ENCODE data around the gene GLT6D1. TPM values are rescaled to one million over a fixed set of nuclear protein-coding genes. Genes with fewer than 3 reads are reported as not detected.
"Not testable (repeated sequence)": the region's sequence is repeated elsewhere in the genome, so short reads cannot be mapped to it uniquely, and the experiment has no call there.

The GLT6D1 gene
- total and polyA plus RNA-seq, 9 donors = not detected

DNA sequence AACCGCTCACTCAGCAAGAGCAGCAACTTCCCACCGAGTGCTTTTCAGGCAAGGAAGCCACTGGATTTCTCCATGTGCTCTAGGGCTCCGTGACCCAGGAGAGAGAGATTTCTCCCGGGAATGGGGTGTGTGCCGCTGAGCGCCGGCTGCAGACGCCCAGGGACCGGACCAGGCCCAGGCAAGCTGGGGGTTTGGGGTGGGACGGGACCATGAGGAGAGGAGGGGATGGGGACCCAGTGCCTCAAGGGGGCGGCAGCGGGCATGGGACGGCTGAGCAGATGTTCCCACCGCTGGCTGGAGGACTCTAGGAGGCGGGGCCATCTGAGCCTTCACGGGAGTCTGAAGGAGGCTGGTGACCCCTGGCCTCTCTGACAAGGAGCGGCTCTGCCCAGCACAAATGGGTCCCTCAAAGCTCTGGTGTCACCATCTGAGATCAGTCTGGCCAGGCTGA is 32.3 kb upstream of the GLT6D1 start:
- no peak for TF ChIP-seq EP300 (IDR thresholded peaks at IDR 0.05)
- TF ChIP-seq POLR2A (IDR thresholded peaks at IDR 0.05) = no peak
- TF ChIP-seq, protein P1, sequence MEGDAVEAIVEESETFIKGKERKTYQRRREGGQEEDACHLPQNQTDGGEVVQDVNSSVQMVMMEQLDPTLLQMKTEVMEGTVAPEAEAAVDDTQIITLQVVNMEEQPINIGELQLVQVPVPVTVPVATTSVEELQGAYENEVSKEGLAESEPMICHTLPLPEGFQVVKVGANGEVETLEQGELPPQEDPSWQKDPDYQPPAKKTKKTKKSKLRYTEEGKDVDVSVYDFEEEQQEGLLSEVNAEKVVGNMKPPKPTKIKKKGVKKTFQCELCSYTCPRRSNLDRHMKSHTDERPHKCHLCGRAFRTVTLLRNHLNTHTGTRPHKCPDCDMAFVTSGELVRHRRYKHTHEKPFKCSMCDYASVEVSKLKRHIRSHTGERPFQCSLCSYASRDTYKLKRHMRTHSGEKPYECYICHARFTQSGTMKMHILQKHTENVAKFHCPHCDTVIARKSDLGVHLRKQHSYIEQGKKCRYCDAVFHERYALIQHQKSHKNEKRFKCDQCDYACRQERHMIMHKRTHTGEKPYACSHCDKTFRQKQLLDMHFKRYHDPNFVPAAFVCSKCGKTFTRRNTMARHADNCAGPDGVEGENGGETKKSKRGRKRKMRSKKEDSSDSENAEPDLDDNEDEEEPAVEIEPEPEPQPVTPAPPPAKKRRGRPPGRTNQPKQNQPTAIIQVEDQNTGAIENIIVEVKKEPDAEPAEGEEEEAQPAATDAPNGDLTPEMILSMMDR (IDR thresholded peaks at IDR 0.05) = no peak
- H3K36me3 ChIP-seq = no peaks in the 10 kb centered on the region
- DNase-seq = peak in 1 of 5 donors; percentile 35
- no peaks in the 10 kb centered on the region for H3K27me3 ChIP-seq
- no peak overlapping the region for H3K27ac ChIP-seq
- 25 to 43% (median 41%) methylated on average over 15 to 17 of the region's 17 CpGs for WGBS, 3 donors
- H3K4me3 ChIP-seq = no peak overlapping the region
- no peaks in the 10 kb centered on the region for H3K4me1 ChIP-seq (ENCODE audit: insufficient read depth)
- intact Hi-C loops (cut with DNase I) = no loop called here
- H3K9me3 ChIP-seq = peaks cover 0 to 4% of the 10 kb centered on the region in 2 donors

DNA sequence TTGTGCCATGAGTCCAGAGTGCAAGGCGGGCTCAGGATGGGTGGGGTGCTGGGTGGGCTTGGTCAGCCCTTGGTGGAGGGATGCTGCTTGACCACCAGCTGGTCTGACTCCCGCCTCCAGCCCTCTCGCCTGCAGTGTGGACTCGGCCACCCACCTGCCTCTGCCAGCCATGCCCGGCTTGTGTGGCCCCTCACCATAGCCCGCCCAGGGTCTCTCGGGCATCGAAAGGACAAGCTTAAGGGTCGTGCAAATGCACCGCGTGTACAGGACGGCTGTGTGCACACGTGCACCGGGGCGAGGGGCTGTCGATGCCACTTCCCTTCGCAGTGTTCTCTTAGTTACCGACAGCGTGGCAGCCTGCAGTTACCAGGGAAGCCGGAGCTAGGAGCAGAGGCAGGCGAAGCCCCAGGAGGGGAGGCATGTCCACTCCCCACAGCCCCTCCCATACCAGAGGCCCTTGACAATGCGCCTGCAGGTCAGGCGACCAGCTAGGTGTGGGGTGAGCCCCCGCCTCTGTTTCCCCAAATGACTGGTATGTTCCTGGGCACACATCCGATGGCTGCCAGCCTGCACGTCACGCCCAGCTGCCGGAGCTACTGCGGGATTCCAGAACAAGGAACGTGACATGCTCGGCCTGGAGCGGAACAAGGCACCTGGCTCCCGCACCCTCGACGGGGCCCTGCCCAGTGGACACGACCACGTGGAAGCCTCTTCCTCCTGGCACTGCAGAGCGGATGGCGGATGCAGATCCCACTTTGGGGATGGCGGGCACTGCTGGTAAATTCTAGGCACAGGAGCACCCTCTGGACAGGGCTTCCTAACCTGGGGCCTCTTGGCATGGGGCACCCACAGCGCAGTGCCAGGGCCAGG is 31.6 kb upstream of the GLT6D1 start:
- 86 to 89% (median 89%) methylated on average over 33 to 41 of the region's 41 CpGs for WGBS, 3 donors
- H3K4me3 ChIP-seq = no peak overlapping the region
- no peak for TF ChIP-seq POLR2A (IDR thresholded peaks at IDR 0.05)
- TF ChIP-seq EP300 (IDR thresholded peaks at IDR 0.05) = no peak
- TF ChIP-seq, protein P1 (IDR thresholded peaks at IDR 0.05) = no peak
- H3K4me1 ChIP-seq (ENCODE audit: insufficient read depth) = no peaks in the 10 kb centered on the region
- peak in 2 of 5 donors; percentile 9 to 26 for DNase-seq
- H3K27me3 ChIP-seq = no peaks in the 10 kb centered on the region
- H3K9me3 ChIP-seq = peaks cover 0 to 4% of the 10 kb centered on the region in 2 donors
- intact Hi-C loops (cut with DNase I) = no loop called here
- H3K27ac ChIP-seq = no peak overlapping the region
- H3K36me3 ChIP-seq = no peaks in the 10 kb centered on the region

DNA sequence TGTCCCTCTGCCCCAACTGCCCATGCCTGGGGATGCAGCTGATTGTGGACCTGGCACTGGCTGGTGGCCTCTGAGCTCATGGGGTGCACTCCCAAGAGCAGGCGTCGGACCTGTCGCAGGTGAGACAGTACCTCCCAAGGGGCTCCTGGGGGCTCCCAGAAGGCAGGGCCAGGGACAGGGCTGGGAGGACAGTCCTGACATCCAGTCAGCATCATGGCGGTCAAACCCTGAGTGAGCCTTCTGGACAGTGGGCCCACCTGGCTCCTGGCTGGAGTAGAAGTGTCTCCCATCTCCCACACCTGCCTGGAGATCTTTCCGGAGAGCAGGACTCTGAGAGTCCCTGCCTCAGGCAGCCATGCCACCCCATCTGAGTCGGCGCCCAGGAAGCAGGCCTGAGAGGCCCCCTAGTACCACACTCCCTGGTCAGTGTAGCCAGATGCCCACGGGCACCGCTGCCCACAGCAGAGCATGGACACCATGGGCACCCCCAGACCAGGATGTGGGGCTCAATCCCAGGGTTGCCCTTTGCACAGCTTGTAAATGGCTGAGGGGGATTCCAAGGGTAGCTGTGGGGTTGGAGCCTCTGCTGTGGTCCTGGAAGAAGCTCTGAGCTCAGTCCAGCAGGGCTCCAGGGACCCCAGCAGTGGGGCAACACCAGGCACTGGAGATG is 30.4 kb upstream of the GLT6D1 start:
- Histone ChIP-seq H3K27ac (no peak overlapping the region), H3K36me3 (no peaks in the 10 kb centered on the region), H3K9me3 (peaks cover 0 to 4% of the 10 kb centered on the region in 2 donors), H3K27me3 (no peaks in the 10 kb centered on the region), H3K4me3 (no peak overlapping the region), H3K4me1 (ENCODE audit: insufficient read depth) (no peaks in the 10 kb centered on the region)
- TF ChIP-seq, protein P1 (IDR thresholded peaks at IDR 0.05) = no peak
- TF ChIP-seq POLR2A (IDR thresholded peaks at IDR 0.05) (no peak), EP300 (IDR thresholded peaks at IDR 0.05) (no peak)
- peak in 2 of 5 donors; percentile 8 to 23 for DNase-seq
- 95 to 96% (median 96%) methylated on average over 6 to 9 of the region's 9 CpGs for WGBS, 3 donors
- intact Hi-C loops (cut with DNase I) = no loop called here

DNA sequence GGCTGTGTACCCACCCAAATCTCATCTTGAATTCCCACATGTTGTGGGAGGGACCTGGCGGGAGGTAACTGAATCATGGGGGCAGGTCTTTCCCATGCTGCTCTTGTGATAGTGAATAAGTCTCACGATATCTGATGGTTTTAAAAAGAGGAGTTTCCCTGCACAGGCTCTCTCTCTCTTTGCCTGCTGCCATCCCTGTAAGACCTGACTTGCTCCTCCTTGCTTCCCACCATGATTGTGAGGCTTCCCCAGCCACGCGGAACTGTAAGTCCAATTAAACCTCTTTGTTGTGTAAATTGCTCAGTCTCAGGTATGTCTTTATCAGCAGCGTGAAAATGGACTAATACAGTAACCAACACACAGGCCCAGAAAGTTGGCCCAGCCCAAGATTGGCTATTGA is 29.7 kb upstream of the GLT6D1 start:
- DNase-seq; H3K27me3 ChIP-seq; intact Hi-C loops (cut with DNase I): not testable (repeated sequence)

More for the DNA sequence above, 29.7 kb upstream of the GLT6D1 start:
- H3K36me3 ChIP-seq; H3K27ac ChIP-seq; H3K4me1 ChIP-seq (ENCODE audit: insufficient read depth); H3K4me3 ChIP-seq; H3K9me3 ChIP-seq: not testable (repeated sequence)
- WGBS, 3 donors = 89 to 94% (median 93%) methylated on average over 5 of the region's 5 CpGs
